ENCODE measurements around the gene MPPED1.

Gene MPPED1

GRCh38 chr22:43516996-43517635 is 105.3 kb downstream of the MPPED1 start:
- TF ChIP-seq, protein P1, sequence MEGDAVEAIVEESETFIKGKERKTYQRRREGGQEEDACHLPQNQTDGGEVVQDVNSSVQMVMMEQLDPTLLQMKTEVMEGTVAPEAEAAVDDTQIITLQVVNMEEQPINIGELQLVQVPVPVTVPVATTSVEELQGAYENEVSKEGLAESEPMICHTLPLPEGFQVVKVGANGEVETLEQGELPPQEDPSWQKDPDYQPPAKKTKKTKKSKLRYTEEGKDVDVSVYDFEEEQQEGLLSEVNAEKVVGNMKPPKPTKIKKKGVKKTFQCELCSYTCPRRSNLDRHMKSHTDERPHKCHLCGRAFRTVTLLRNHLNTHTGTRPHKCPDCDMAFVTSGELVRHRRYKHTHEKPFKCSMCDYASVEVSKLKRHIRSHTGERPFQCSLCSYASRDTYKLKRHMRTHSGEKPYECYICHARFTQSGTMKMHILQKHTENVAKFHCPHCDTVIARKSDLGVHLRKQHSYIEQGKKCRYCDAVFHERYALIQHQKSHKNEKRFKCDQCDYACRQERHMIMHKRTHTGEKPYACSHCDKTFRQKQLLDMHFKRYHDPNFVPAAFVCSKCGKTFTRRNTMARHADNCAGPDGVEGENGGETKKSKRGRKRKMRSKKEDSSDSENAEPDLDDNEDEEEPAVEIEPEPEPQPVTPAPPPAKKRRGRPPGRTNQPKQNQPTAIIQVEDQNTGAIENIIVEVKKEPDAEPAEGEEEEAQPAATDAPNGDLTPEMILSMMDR (IDR thresholded peaks at IDR 0.05), result no peak

GRCh38 chr22:43520632-43521039 is 108.8 kb downstream of the MPPED1 start:
- TF ChIP-seq, protein P1 (IDR thresholded peaks at IDR 0.05), result no peak

DNA sequence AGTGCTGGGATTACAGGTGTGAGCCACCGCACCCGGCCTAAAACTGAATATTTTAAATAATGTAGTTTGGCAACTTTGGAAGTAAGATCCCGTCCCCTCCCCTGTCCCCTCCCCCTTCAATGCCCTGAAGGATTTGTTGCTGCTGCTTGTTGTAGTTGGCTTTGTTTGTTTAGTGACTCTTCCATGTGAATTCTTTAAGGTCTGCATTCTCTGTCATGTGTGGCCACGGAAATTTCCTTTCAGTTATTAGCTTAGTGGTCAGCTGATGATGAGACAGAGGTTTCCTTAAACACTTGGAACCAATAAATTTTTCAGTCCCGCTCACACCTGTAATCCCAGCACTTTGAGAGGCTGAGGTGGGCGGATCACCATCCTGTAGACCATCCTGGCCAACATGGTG is 109.9 kb downstream of the MPPED1 start:
- TF ChIP-seq, protein P1 (IDR thresholded peaks at IDR 0.05), result no peak

GRCh38 chr22:43526117-43526655 is 114.4 kb downstream of the MPPED1 start:
- TF ChIP-seq, protein P1 (IDR thresholded peaks at IDR 0.05), result no peak

GRCh38 chr22:43526946-43527345 is 115.1 kb downstream of the MPPED1 start:
- TF ChIP-seq, protein P1 (IDR thresholded peaks at IDR 0.05), result no peak

- TF ChIP-seq, protein P1 (IDR thresholded peaks at IDR 0.05), result no peak
These were observed 117.0 kb downstream of the MPPED1 start for GRCh38 chr22:43528601-43529360.

GRCh38 chr22:43529461-43529860 is 117.6 kb downstream of the MPPED1 start:
- TF ChIP-seq, protein P1 (IDR thresholded peaks at IDR 0.05), result no peak

Measured in LNCAP (cell line).